Cardiac fibroblast (primary cell): ENCODE measurements around the gene PER3.
"Not testable (repeated sequence)": the region's sequence is repeated elsewhere in the genome, so short reads cannot be mapped to it uniquely, and the experiment has no call there.

Source experiments
- DNase-seq, 2 donors: peaks; one replicate each; pipeline versions ENCODE4 v3.0.0 to v3.0.0-alpha.2; 2010; ENCODE audit warnings: low read depth in 2 of 2
- H3K4me3 ChIP-seq, 2 donors: replicated peaks in 1 of 2; 1 replicate in 1 of 2; 2 replicates in 1 of 2; pipeline ENCODE4 v1.5.1; 2011; ENCODE audit warnings: low read depth in 2 of 2, low read length in 2 of 2, mild to moderate bottlenecking in 2 of 2, moderate library complexity in 1 of 2
- CTCF ChIP-seq: IDR thresholded peaks from one replicate; pipeline ENCODE4 v1.5.1; 2011; ENCODE audit warnings: low read depth, mild to moderate bottlenecking, low read length, inconsistent platforms

PER3 gene

GRCh38 chr1:7783178-7783711, 846 bp upstream of the PER3 start:
- DNase-seq: peak; percentile 36 to 69
- no peak for TF ChIP-seq CTCF
- H3K4me3 ChIP-seq: peak overlapping the region; percentile 54 to 56

GRCh38 chr1:7784492-7785071, 491 bp downstream of the PER3 start:
- DNase-seq: peak in 1 of 2 donors; percentile 1
- H3K4me3 ChIP-seq: peak overlapping the region; percentile 32 to 44
- TF ChIP-seq CTCF: no peak

- no peak for TF ChIP-seq CTCF
- H3K4me3 ChIP-seq: no peak overlapping the region
- no peak for DNase-seq
Measured at GRCh38 chr1:7785108-7785507, 1.0 kb downstream of the PER3 start.

GRCh38 chr1:7786795-7787194, 2.7 kb downstream of the PER3 start:
- TF ChIP-seq CTCF: no peak
- H3K4me3 ChIP-seq: no peak overlapping the region
- no peak for DNase-seq

GRCh38 chr1:7789828-7790227, 5.7 kb downstream of the PER3 start:
- H3K4me3 ChIP-seq: no peak overlapping the region
- no peak for TF ChIP-seq CTCF
- no peak for DNase-seq

GRCh38 chr1:7791027-7791426, 6.9 kb downstream of the PER3 start:
- DNase-seq, H3K4me3 ChIP-seq: not testable (repeated sequence)

GRCh38 chr1:7795406-7795805, 11.3 kb downstream of the PER3 start:
- DNase-seq: no peak
- H3K4me3 ChIP-seq: no peak overlapping the region
- TF ChIP-seq CTCF: no peak
